HG03103 (cell line): ENCODE data around the gene MAGED2.
"Not testable (repeated sequence)": the region's sequence is repeated elsewhere in the genome, so short reads cannot be mapped to it uniquely, and the experiment has no call there.

Experiments
- ATAC-seq: cut with Tn5 transposase; IDR thresholded peaks from one replicate; pipeline ENCODE4 v1.9.1; 2021; ENCODE audit warnings: low read depth; ENCODE audit not compliant: unreplicated experiment

The MAGED2 gene

GRCh38 chrX:54818221-54818620, 10.7 kb downstream of the MAGED2 start:
- ATAC-seq, result no peak

- ATAC-seq, result no peak
Observed at GRCh38 chrX:54819201-54819600, 11.7 kb downstream of the MAGED2 start.

- ATAC-seq, result no peak
Observed at GRCh38 chrX:54820737-54821136, 13.2 kb downstream of the MAGED2 start.

- ATAC-seq, result no peak
Observed at GRCh38 chrX:54821310-54821709, 13.8 kb downstream of the MAGED2 start.

- ATAC-seq, result no peak
Observed at GRCh38 chrX:54824195-54824594, 16.6 kb downstream of the MAGED2 start.

- no peak for ATAC-seq
Observed at GRCh38 chrX:54824722-54825121, 17.2 kb downstream of the MAGED2 start.

- no peak for ATAC-seq
Observed at GRCh38 chrX:54825716-54826438, 18.3 kb downstream of the MAGED2 start.

GRCh38 chrX:54826598-54826997, 19.1 kb downstream of the MAGED2 start:
- ATAC-seq, result no peak

- ATAC-seq, result no peak
Observed at GRCh38 chrX:54838583-54838982, 31.0 kb downstream of the MAGED2 start.

- not testable (repeated sequence) for ATAC-seq
Observed at GRCh38 chrX:54841184-54841874, 33.8 kb downstream of the MAGED2 start.

- ATAC-seq, result no peak
Observed at GRCh38 chrX:54842607-54843006, 35.1 kb downstream of the MAGED2 start.

GRCh38 chrX:54843050-54843449, 35.5 kb downstream of the MAGED2 start:
- no peak for ATAC-seq

GRCh38 chrX:54847700-54848099, 40.2 kb downstream of the MAGED2 start:
- ATAC-seq, result not testable (repeated sequence)

GRCh38 chrX:54865208-54865607, 57.7 kb downstream of the MAGED2 start:
- no peak for ATAC-seq
